GM23338 (cell line): ENCODE results near the gene TPR. TPM values are rescaled to one million over a fixed set of nuclear protein-coding genes. Genes with fewer than 3 reads are reported as not detected.

ENCODE experiments used
- ATAC-seq: fragments of 200-7000 bp; cut with Tn5 transposase; 3 replicates; pipeline ENCODE4 v1.9.1; 2020
- DNase-seq: peaks from one replicate; pipeline ENCODE4 v3.0.0-alpha.2; 2015; ENCODE audit warnings: low spot score
- H2AFZ ChIP-seq: fragments of 200-600 bp; sonication (generic); 2 replicates; pipeline ENCODE4 v1.8.0; 2016; ENCODE audit warnings: antibody characterized with exemption, mild to moderate bottlenecking, moderate library complexity
- H3F3A ChIP-seq: fragments of 200-600 bp; sonication (generic); replicated peaks from 2 replicates; pipeline ENCODE4 v1.8.0; 2017; ENCODE audit warnings: antibody characterized with exemption, mixed run types, low read depth
- H3K27ac ChIP-seq: fragments of 200-600 bp; sonication (generic); 2 replicates; pipeline ENCODE4 v1.6.1; 2016; ENCODE audit warnings: low read depth
- H3K27me3 ChIP-seq: fragments of 200-600 bp; sonication (generic); 2 replicates; pipeline ENCODE4 v1.8.0; 2016; ENCODE audit warnings: mild to moderate bottlenecking, mixed run types, moderate library complexity; ENCODE audit not compliant: insufficient read depth
- H3K36me3 ChIP-seq: fragments of 200-600 bp; sonication (generic); 2 replicates; pipeline ENCODE4 v1.8.0; 2016; ENCODE audit warnings: mild to moderate bottlenecking; ENCODE audit not compliant: insufficient read depth
- H3K4me1 ChIP-seq: fragments of 200-600 bp; sonication (generic); 2 replicates; pipeline ENCODE4 v1.8.0; 2016; ENCODE audit warnings: mild to moderate bottlenecking, moderate library complexity; ENCODE audit not compliant: insufficient read depth
- H3K4me2 ChIP-seq: fragments of 200-600 bp; sonication (generic); 2 replicates; pipeline ENCODE4 v1.7.1; 2017; ENCODE audit warnings: mixed run types
- H3K4me3 ChIP-seq: fragments of 200-600 bp; sonication (generic); 2 replicates; pipeline ENCODE4 v1.6.1; 2016; ENCODE audit warnings: mixed run types
- H3K79me2 ChIP-seq: fragments of 200-600 bp; sonication (generic); replicated peaks from 2 replicates; pipeline ENCODE4 v1.8.0; 2017; ENCODE audit warnings: mild to moderate bottlenecking; ENCODE audit not compliant: insufficient read depth
- H3K9me2 ChIP-seq: fragments of 200-600 bp; sonication (generic); 2 replicates; pipeline ENCODE4 v1.8.0; 2017; ENCODE audit not compliant: insufficient read depth
- H4K20me1 ChIP-seq: fragments of 200-600 bp; sonication (generic); replicated peaks from 2 replicates; pipeline ENCODE4 v1.8.0; 2017; ENCODE audit warnings: mild to moderate bottlenecking; ENCODE audit not compliant: insufficient read depth
- H3K27ac Mint-ChIP-seq: 2 replicates; pipeline ENCODE4 v1.8.0; 2020; ENCODE audit warnings: inconsistent platforms, mild to moderate bottlenecking, moderate library complexity, mixed read lengths
- H3K27me3 Mint-ChIP-seq: 3 replicates; pipeline ENCODE4 v1.8.0; 2022; ENCODE audit warnings: low read depth, mild to moderate bottlenecking, moderate library complexity, mixed read lengths, inconsistent platforms; ENCODE audit not compliant: insufficient read depth, poor library complexity
- H3K36me3 Mint-ChIP-seq: 3 replicates; pipeline ENCODE4 v1.8.0; 2021; ENCODE audit warnings: low read depth, mild to moderate bottlenecking, inconsistent platforms, moderate library complexity, mixed read lengths
- H3K4me1 Mint-ChIP-seq: 3 replicates; pipeline ENCODE4 v1.8.0; 2020; ENCODE audit warnings: mild to moderate bottlenecking, inconsistent platforms, mixed read lengths
- H3K4me3 Mint-ChIP-seq: 3 replicates; pipeline ENCODE4 v1.8.0; 2021; ENCODE audit warnings: moderate library complexity, mild to moderate bottlenecking, inconsistent platforms, mixed read lengths
- H3K9me3 Mint-ChIP-seq: 3 replicates; pipeline ENCODE4 v1.8.0; 2020; ENCODE audit warnings: moderate library complexity, mild to moderate bottlenecking, inconsistent platforms, mixed read lengths
- EZH2 ChIP-seq: fragments of 200-600 bp; sonication (generic); IDR thresholded peaks from one replicate; pipeline ENCODE4 v1.8.0; 2017; ENCODE audit warnings: antibody characterized with exemption, mild to moderate bottlenecking, low read depth; ENCODE audit not compliant: unreplicated experiment
- EZH2phosphoT487 ChIP-seq: fragments of 200-600 bp; sonication (generic); IDR thresholded peaks from one replicate; pipeline ENCODE4 v1.8.1; 2018; ENCODE audit warnings: antibody characterized with exemption; ENCODE audit not compliant: unreplicated experiment
- STAT1 ChIP-seq: IDR thresholded peaks from one replicate; pipeline ENCODE4 v1.6.1; 2016; ENCODE audit warnings: antibody characterized with exemption; ENCODE audit not compliant: unreplicated experiment
- ZNF114 ChIP-seq: fragments of 250-450 bp; sonication (Bioruptor Pico); IDR thresholded peaks from 2 replicates; pipeline ENCODE4 v1.5.0; 2020; ENCODE audit warnings: mild to moderate bottlenecking, moderate library complexity
- ZNF462 ChIP-seq: fragments of 250-450 bp; sonication (Bioruptor Pico); IDR thresholded peaks from 2 replicates; pipeline ENCODE4 v1.5.0; 2020; ENCODE audit warnings: mild to moderate bottlenecking, moderate library complexity
- polyA plus RNA-seq: library from polyadenylated mRNA; unstranded; fragments of >200 nt; fragmentation: Nextera tagmentation; extraction: Ambion mirVana; gene quantifications from 2 replicates; pipeline ENCODE4 v1.2.1, GENCODE V29; 2016
- total RNA-seq: library from RNA; depleted of rRNA; stranded (reverse); fragments of >200 nt; shearing (Covaris generic); gene quantifications from 2 replicates; pipeline ENCODE4 v1.2.3, GENCODE V29; 2014
- TF ChIP-seq, protein P1 (sequence below), 2 experiments: fragments of 200-600 bp in 1 of 2; sonication (generic) in 1 of 2; conservative IDR thresholded peaks; 2 replicates each; pipeline versions ENCODE4 v1.5.1 to v1.6.1; 2016 to 2017; ENCODE audit warnings: antibody characterized with exemption in 2 of 2, low read depth in 2 of 2, mild to moderate bottlenecking in 2 of 2, moderate library complexity in 1 of 2

TPR gene
- total and polyA plus RNA-seq, 2 experiments from 2014 or later = 108 to 220 TPM

DNA sequence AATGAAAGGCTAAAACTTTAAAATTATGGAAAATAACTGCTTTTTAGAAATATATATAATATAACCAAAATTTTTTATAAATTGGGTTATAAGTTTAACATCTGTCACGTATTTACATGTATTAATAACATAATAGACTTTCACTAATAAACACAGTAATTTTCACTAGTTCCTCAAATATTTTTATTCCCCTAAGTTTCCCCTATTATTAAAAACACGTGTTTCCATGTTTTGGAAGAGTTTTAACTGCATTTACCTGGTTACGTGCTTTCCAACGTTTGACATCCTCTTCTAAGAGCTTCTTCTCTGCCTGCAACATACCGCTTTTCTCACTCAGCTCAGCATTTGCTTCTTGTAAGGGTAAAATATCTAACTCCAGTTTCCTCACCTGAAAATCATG lies 34.3 kb downstream of the TPR start:
- peaks cover 78% of the 10 kb centered on the region for H3K36me3 Mint-ChIP-seq
- H3K36me3 ChIP-seq = peaks cover 88% of the 10 kb centered on the region
- H3K27me3 Mint-ChIP-seq = no peaks in the 10 kb centered on the region
- TF ChIP-seq EZH2phosphoT487 (no peak), ZNF114 (CRISPR knock-in tag) (no peak), STAT1 (no peak), EZH2 (no peak)
- TF ChIP-seq, protein P1, sequence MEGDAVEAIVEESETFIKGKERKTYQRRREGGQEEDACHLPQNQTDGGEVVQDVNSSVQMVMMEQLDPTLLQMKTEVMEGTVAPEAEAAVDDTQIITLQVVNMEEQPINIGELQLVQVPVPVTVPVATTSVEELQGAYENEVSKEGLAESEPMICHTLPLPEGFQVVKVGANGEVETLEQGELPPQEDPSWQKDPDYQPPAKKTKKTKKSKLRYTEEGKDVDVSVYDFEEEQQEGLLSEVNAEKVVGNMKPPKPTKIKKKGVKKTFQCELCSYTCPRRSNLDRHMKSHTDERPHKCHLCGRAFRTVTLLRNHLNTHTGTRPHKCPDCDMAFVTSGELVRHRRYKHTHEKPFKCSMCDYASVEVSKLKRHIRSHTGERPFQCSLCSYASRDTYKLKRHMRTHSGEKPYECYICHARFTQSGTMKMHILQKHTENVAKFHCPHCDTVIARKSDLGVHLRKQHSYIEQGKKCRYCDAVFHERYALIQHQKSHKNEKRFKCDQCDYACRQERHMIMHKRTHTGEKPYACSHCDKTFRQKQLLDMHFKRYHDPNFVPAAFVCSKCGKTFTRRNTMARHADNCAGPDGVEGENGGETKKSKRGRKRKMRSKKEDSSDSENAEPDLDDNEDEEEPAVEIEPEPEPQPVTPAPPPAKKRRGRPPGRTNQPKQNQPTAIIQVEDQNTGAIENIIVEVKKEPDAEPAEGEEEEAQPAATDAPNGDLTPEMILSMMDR (conservative IDR thresholded peaks at IDR 0.05; ENCODE audit: low read depth in 2 of 2) = no peak
- H3K27ac ChIP-seq = no peak overlapping the region
- no peak overlapping the region for H3K4me2 ChIP-seq
- H3F3A ChIP-seq = no peaks in the 10 kb centered on the region
- H3K9me2 ChIP-seq = no peaks in the 10 kb centered on the region
- H3K9me3 Mint-ChIP-seq = no peaks in the 10 kb centered on the region
- no peak for ATAC-seq
- no peak for DNase-seq
- H3K4me1 Mint-ChIP-seq = no peaks in the 10 kb centered on the region
- H3K27ac Mint-ChIP-seq = no peak overlapping the region
- H3K27me3 ChIP-seq = no peaks in the 10 kb centered on the region
- H3K79me2 ChIP-seq = no peaks in the 10 kb centered on the region
- peaks cover 10% of the 10 kb centered on the region; the same call in 1 of the 2 replicates for H4K20me1 ChIP-seq
- no peak overlapping the region for H3K4me3 ChIP-seq
- H2AFZ ChIP-seq = no peak overlapping the region
- no peaks in the 10 kb centered on the region for H3K4me1 ChIP-seq
- H3K4me3 Mint-ChIP-seq = no peak overlapping the region

GRCh38 chr1:186337554-186337953 lies 37.5 kb downstream of the TPR start:
- H3K27ac Mint-ChIP-seq = no peak overlapping the region
- no peak overlapping the region for H3K4me2 ChIP-seq
- H3F3A ChIP-seq = no peaks in the 10 kb centered on the region
- ATAC-seq = no peak
- DNase-seq = no peak
- H3K4me3 ChIP-seq = no peak overlapping the region
- H3K36me3 Mint-ChIP-seq = peaks cover 77% of the 10 kb centered on the region
- H3K79me2 ChIP-seq = no peaks in the 10 kb centered on the region
- no peak overlapping the region for H3K27ac ChIP-seq
- no peaks in the 10 kb centered on the region for H3K27me3 ChIP-seq
- H3K36me3 ChIP-seq = peaks cover 88% of the 10 kb centered on the region
- no peaks in the 10 kb centered on the region for H3K9me2 ChIP-seq
- H4K20me1 ChIP-seq = peaks cover 15% of the 10 kb centered on the region
- H3K9me3 Mint-ChIP-seq = no peaks in the 10 kb centered on the region
- no peaks in the 10 kb centered on the region for H3K27me3 Mint-ChIP-seq
- H3K4me1 ChIP-seq = no peaks in the 10 kb centered on the region
- H2AFZ ChIP-seq = no peak overlapping the region
- H3K4me3 Mint-ChIP-seq = no peak overlapping the region
- H3K4me1 Mint-ChIP-seq = no peaks in the 10 kb centered on the region
- no peak for TF ChIP-seq ZNF114 (CRISPR knock-in tag)

DNA sequence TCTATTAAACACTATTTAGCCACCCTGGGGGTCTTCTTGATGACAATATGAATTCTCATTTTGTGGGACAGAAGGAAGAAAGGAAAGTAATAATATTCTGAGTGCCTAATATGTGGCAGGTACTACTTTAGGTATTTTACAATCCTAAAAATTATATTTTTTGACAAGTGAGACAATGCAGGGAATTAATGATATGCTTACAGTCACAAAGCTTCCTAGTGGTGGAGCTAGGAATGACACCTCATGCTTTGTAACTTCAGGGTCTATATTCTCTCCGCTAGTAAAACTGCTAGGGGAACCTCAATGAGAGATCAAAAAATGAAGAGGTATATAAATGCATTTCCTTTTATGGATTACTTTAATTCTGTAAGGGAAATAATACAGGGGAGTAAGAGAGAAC lies 44.3 kb downstream of the TPR start:
- Histone ChIP-seq H3K79me2 (no peaks in the 10 kb centered on the region), H3K4me1 (no peaks in the 10 kb centered on the region), H2AFZ (no peak overlapping the region), H3K27ac (no peak overlapping the region), H3K27me3 (no peaks in the 10 kb centered on the region), H3F3A (no peaks in the 10 kb centered on the region), H3K4me3 (no peak overlapping the region), H4K20me1 (peaks cover 7% of the 10 kb centered on the region; the same call in 1 of the 2 replicates), H3K36me3 (peaks cover 84% of the 10 kb centered on the region), H3K4me2 (no peak overlapping the region), H3K9me2 (no peaks in the 10 kb centered on the region)
- DNase-seq = peak; percentile 62
- Mint-ChIP-seq H3K36me3 (peaks cover 73% of the 10 kb centered on the region), H3K27me3 (no peaks in the 10 kb centered on the region), H3K9me3 (no peaks in the 10 kb centered on the region), H3K27ac (no peak overlapping the region), H3K4me1 (no peaks in the 10 kb centered on the region), H3K4me3 (no peak overlapping the region)
- ATAC-seq = no peak; the same call in 2 of the 3 replicates
- TF ChIP-seq ZNF462 (CRISPR knock-in tag) = no peak
- TF ChIP-seq, protein P1 (conservative IDR thresholded peaks at IDR 0.05; ENCODE audit: low read depth in 2 of 2) = peak; percentile 18 to 61
